Stimulated activated CD4-positive, alpha-beta T cell treated with anti-CD3 and anti-CD28 coated beads, Interleukin-4, amount 100 ng/mL, for 48 hours (primary cell): ENCODE measurements around the gene ASPRV1.
"Not testable (repeated sequence)": the region's sequence is repeated elsewhere in the genome, so short reads cannot be mapped to it uniquely, and the experiment has no call there.

ENCODE experiments used
- DNase-seq, 2 donors: peaks; one replicate each; pipeline ENCODE4 v3.0.0-alpha.2; 2020; ENCODE audit warnings: low read depth in 2 of 2

The ASPRV1 gene

DNA sequence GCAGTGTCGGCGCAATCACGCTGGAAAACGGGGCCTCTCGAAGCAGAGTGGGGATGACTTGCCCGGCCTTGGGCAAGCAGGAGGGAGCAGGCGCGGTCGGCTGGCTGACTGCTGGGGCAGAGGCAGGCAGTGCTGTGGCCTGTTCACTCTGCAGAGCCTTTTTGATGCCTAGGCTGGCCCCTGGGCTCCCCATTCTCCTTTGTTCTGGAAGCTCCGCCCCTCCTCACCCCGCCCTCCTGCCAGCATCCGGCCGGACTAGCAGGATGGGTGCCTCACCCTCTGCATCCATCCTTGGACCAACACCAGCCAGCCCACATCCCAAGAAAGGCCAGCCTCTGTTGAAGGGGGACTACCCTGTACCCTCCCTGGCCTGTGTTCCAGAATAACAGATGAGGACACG, at the start of gene ASPRV1:
ASPRV1 (minus strand) TSS at position 136 of the 400 bp plus-strand sequence. CDS start 195 bp downstream, outside the sequence.
- DNase-seq: no peak

DNA sequence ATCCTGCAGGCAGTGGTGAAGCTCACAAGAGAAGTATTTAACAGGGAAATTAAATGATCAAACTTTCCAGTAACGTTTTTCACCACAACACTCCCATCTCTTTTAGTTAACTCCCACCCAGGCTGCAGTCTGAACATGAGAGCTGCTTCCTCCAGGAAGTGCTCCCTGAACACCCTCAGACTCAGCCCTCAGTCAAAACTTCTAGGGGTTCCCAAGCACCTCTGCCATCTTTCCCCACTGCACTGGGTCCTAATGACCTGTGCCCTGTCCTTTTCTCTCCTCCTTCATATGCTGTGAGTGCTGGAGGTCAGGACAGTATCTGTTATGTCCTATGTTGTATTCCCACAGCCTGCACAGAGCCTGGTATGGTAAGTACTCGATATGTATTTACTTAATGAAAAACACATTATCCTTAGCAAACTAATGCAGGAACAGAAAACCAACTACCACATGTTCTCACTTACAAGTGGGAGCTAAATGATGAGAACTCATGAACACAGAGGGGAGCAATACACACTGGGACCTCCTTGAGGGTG, 49.2 kb upstream of the ASPRV1 start:
- no peak for DNase-seq

DNA sequence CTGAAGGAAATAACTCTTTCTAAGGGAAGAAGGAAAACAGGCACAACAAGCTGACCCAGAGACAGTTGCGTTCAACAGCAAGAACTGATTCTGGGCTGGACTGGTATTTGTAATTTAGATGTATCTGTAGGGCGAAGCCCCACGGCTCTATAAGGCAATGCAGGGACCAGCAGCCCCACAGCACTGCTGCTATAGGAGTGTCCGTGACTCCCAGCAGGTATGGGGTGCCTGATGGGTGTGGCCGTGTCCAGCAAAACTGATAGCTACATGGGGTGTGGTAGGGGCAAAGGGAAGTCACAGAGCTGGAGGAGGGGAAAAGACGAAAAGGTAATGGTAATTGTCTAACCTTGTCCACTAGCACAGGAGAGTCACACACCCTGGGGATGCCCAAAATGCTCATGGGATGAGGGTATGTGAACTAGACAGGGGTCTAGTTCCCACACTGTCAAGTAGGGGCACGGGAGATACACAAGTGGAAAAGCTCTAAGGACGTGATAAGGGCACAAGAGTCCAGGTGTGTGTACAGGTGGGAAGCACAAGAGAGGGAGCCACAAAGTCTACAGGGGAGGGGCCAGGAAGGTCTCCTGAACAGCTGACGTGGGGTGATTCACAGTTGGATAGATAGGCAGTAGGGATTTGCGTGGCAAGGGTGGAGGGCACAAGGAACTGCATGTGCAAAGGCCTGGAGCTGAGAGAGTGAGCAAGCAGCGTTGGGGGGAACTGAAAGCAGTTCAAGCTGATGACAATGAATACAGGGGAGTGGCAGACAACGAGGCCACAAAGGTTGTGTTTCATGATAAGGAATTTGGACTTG, 48.5 kb upstream of the ASPRV1 start:
- no peak for DNase-seq

DNA sequence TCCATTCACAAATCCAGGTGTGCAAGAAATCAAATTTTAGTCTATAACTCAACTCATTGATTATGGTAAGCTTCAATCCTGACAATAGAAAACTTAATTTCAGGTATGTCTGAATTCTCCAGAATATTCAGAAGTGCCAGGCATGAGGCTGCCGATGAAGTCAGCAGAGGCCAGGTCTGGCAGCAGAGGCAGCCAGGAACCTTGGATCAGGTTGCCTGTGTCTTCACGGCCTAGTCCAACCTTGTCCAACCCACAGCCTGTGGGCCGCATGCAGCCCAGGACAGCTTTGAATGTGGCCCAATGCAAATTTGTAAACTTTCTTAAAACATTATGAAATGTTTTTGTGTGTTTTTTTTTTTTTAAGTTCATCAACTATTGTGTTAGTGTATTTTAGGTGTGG, 46.9 kb upstream of the ASPRV1 start:
- no peak for DNase-seq

DNA sequence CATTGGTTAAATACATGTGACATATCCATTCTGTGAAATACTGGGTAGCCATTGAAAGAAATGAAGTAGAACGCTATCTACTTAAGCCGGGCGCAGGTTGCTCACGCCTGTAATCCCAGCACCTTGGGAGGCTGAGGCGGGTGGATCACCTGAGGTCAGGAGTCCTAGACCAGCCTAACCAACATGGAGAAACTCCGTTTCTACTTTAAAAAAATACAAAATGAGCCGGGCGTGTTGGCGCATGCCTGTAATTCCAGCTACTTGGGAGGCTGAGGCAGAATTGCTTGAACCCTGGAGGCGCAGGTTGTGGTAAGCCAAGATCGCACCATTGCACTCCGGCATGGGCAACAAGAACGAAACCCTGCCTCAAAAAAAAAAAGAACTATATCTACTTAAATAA, 45.7 kb upstream of the ASPRV1 start:
- no peak for DNase-seq

DNA sequence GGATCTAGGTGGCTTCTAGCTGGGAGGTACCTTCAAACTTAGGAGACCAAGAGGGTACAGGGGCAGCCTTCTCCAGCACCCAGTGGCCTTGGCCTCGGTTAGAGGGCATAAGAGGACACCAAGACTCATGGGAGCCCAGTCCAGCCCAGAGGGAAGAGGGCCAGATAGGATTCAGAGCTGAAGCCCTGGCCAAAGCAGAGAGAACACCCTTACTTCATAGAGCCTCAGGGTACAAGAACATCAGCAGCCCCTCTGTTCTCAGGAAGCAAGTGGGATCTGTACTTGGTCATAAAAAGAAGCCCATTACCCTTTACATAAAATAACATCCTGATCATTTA, 45.0 kb upstream of the ASPRV1 start:
- DNase-seq: no peak

DNA sequence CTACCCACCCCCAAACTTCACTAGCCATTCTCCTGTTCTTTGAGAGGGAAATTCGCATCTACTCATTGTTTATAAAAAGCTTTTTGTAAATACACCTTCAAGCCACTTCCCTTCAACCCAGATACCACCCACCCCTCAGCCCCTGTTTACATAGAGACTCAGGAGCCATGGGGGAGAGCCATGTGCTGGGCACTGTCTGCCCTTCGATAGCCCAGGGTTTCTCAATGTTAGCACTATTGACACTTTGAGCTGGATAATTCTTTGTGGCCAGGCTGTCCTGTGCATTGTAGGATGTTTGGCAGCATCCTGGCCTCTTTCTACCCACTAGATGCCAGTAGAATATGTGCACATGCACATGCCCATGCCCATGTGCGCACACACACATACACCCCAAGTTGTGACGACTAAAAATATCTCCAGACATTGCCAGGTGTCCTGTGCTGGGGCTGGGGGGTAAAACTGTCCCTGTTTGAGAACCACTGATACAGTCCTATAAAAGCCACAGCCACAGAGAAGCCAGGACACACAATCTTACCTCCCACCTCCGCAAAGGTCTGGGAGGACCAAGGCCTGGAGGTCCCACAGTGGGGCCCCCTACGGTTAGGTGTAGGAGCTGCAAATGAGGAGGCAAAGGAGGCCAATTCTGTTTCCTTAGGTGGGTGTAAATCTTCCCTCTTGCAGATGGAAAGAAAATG, 44.5 kb upstream of the ASPRV1 start:
- no peak for DNase-seq

DNA sequence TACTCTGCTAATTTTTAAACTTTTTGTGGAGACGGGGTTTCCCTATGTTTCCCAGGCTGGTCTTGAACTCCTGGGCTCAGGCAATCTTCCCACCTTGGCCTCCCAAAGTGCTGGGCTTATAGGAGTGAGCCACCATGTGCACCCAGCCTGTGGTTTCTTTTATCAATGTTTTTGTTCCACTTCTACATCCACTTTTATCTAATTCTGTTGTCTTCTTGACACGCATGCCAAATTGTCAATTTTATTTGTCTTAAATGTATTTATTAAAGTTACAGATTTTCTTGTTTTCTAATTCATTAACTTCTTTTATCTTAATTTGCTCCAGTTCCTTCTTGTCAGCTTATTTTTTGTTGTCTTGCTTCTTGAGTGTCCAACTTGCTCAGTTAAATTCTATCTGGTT, 43.8 kb upstream of the ASPRV1 start:
- DNase-seq: no peak

DNA sequence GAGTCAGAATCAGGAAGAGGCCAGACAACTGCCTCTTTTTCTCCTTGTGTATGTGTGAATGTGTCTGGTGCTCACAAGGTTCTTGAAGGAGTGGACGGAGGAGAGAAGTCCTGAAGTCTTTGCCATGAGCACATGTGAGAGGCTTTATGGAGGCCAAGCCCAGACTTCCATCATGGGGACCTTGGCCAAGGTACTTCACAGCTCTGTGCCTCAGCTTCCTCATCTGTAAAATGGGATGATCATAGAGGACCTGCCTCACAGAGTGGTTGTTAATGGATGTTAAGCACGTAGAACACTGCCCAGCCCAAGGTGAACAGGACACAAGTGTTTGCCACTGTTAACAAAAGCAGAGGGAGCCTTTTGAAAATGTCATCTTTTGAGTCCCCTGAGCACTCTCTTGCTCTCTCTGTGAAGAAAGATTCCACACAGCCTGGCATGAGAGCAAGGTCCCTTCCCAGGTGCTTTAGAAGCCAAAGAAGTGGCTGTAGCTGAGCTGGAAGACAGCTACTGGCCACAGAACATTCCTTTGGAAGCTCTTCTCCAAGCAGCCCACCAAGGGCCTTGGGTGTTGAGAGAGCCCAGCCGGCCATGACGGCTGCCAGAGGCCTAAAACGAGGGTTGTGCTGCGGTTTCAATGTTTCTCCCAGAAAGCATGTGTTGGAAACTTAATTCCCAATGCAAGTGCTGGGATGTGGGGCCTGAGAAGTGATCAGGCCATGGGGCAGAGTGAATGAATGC, 41.8 kb upstream of the ASPRV1 start:
- DNase-seq: no peak

DNA sequence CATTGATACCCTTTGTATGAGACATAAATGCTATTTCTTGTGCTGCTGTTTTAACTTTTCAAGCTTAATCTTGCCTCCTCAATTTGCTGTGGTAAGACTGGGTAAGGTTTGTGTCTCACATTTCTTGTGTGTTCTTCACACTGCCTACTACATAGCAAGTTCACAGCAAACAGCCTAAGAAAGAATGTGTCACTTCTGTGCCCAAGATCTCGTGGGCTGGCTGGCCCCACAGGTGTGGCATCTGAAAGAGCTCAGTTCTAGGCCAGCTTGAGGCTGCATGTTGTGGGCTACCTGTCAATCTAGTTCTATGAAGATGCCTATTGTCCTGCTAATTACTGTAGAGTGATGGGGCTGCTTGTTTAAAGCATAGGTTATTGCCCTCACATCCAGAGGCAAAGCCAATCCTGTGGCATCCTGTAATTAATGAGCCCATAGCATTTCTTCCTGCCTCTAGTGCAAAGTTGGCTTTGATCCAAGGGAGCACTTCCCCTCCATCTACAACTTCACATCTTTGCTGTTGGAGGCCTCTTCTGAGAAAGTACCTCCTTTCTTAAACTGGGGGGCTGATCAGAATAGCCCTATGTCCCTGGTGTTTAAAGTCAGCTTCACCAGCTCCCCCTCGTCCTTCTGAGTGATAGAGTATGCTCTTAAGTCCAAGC, 40.9 kb upstream of the ASPRV1 start:
- DNase-seq: no peak

DNA sequence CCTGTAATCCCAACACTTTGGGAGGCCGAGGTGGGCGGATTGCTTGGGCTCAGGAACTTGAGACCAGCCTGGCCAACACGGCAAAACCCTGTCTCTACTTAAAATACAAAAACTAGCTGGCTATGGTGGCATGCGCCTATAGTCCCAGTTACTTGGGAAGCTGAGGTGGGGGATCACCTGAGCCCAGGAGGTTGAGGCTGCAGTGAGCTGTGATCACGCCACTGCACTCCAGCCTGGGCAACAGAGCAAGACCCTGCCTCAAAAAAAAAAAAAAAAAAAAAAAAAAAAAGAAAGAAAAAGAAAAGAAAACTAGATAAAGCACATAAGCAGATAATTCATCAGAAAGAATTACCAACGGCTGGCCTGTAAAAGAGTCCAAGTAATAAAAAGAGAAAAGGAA, 39.1 kb upstream of the ASPRV1 start:
- DNase-seq: not testable (repeated sequence)

DNA sequence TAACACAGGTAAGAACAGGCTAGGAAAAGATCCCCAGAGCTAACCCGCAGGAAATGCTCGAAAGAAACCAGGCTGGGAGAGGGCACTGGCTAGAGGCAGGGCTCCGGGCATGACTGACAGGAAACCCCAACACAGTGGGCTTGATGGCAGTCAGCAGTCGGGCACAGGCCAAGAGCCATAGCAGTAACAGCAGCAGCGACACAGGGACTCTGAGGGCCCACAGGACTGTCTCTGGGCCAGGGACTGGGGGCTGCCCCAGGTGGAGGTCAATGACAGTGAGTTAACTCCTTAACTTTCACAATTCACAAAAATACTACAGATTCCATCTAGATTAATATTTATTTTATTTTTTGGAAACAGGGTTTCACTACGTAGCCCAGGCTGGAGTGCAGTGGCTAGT, 37.3 kb upstream of the ASPRV1 start:
- DNase-seq: no peak

DNA sequence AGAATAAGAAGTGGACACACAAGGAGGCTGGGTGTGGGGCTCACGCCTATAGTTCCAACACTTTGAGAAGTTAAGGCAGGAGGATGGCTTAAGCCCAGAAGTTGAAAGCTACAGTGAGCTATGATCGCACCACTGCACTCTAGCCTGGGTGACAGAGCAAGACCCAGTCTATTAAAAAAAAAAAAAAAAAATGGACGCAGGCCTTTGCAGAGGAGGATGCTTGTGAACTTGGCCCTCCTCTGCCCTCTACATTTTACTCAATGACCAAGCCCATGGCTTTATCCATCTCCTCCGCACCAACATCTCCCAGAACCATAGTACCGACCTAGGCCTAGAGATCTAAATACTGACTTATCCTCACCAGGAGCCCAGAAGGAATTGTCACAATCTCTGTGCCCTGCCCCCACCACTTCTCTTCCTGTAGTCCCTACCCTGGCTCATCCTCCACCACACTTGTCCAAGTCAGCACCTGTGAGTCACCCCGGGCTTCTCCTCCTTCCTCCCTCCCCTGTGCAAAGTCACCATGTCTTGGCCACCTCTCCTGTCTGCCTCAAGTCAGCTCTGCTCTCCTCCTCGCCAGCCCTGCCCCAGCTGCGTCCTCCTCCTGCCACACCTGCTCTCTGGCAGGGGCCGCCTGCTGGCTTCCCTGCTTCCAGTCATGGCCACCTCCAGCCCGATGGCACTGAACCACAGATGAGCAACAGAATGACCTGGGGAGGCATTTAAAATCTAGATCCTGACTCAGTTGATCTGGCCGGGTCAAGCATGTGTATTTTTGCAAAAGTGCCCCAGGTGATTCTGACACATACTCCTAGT, 35.8 kb upstream of the ASPRV1 start:
- DNase-seq: peak; percentile 9 to 16

DNA sequence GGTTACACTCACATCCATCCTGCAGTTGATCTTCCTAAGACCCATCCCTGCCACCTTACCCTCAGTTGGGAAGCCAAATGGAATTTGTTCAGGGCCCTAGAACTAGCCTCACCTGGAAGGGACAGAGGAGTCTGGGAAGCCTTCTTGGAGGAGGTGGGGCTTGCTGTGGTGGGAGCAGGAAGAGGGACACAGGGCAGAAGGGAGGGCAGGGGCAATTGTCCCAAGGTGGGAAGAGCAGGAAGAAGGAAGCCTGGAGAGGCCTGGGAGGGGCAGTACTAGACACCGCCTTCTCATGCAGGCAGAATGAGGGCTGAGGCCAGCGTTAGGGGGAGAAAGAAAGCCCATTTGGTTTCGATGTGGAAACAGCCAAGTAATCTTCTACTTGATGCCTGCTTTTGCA, 34.1 kb upstream of the ASPRV1 start:
- no peak for DNase-seq

DNA sequence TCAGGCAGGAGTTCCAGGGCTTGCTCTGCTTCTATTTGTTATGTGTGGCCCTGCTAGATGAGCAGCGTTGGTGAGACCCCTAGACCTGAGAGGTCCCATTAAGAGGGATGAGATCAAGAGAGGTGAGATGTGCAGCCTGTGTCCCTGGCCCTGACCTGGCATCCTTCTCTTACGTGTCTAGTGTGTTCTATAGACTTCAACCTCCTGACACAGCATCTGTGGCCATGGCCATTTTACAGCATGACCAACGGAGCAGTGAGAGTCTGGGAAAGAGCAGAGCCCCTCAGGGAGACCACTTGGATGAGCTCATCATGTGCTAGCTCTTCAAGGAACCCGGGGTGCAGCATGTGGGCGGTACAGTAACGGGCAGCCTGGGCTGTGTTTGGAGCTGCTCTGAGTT, 32.7 kb upstream of the ASPRV1 start:
- DNase-seq: no peak

DNA sequence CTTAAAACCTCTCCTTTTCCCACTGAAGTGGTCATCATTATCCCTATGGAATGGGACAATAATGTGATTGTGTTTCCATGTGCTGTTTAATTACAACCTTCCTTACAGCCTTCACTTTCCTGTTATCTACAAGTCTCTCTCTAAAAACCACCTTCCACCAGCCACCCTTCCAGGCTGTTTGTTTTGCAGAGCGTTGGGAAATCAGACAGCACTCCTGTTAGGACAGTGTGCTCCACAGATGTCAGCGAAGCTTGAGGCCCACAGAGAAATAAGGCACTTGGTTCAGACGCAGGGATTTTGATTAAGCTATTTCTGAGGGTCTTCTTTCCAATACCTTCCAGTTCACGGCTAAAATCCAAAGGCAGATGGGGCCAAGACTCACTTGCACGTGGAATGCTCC, 32.3 kb upstream of the ASPRV1 start:
- DNase-seq: no peak

DNA sequence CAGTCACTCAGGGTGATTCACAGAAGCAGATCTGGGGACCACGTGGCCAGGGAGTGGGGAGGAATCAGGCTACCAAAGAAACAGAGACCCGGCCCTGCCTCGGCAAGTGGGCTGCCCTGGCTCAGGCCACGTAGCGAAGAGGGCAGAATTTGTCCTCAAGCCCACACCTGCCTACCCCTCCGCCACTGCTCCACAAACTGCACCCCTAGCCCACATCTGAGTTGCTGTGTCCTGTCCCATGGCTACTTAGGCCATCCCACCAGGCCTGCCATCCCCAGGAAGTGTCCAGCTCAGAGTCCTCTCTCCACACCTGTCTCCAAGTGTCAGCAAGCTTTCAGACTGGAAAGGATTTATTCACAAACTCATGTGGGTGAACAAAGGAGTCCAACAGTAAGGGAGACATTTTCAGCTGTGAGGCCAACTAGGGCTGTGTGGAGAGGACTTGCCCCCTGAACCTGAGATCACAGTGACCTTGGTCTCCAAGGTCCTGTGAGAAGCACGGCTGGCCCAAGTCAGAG, 31.7 kb upstream of the ASPRV1 start:
- DNase-seq: no peak

DNA sequence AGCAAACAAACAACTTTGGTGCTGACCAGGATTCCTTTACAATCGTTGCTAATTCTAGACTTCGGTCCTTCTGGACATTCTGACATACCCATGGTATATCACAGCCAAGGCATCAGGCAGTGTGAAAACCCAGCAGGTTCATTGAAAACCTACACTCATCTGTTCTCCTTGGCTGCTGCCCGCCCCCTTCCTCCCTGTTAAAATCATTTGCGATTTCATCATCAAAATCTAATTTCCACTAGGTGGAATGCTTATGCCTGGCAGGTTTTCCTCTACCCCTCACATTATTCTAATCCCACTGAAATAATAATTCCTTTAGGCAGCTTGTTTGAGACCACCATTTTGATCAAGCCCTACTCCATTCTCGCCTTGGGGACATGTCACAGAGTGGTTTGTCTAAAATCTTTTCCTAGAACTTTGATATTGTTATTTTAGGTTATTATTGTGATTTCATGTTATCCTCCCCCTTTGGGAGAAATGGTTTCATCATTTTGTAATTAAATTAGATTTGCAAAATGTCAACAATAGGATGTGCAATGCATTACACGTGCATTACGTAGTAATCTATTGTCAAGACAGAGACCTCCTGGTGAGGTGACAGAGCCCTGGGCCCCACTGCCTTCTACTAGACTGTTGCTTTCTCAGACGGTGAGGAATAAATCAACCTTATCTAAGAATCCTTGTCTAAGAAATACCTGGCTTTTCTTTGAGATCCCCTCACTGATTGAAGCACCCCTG, 31.0 kb upstream of the ASPRV1 start:
- no peak for DNase-seq

DNA sequence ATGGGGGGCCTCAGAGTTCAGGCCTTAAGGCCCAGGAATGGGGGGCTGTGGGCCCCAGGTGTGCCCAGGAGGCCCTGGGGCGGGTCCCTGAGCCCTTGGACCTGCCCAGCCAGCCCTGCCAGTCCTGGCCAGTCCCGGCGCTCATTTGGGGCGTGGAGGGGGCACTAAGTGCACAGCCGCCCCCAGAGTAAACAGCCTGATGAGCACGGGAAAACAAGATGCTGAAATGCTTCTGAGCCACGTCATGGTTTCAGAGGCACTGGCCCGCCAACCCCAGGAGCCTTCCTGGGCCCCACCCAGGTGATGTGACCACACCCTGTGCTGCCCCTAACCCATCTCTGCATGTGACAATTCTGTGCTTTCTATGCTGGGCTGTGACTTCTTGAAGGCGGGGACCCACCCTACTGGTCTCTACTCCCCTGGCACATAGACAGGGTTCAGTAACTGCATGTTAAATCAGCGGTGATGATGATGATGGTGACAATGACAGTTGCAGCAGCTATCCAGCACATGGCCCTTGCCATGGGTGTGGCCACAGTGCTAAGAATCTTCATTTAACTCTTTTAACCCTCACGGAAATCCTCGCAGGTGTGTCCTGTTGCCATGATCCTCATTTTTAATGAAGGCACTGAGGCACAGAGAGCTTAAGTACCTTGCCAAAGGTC, 28.1 kb upstream of the ASPRV1 start:
- no peak for DNase-seq

DNA sequence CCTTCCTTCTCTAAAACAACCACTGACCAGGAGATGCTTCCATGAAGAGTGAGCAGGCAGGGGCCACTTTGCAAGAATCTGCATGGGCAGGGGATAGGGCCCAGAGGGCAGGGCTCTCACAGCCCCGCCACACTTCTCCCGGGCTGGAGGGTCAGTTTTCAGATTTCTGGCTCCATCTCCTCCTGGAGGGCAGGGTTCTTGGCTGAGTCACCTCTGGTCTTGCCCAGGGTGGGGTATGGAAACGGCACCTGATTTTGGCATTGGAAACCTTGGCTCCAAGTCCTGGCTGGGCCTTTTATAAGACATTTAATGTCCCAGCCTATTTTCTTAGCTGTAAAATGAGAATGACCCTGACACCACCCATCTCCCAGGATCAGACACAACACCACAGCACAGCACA, 27.6 kb upstream of the ASPRV1 start:
- DNase-seq: no peak
